ENCODE data around the gene C7orf25. TPM values are rescaled to one million over a fixed set of nuclear protein-coding genes. Genes with fewer than 3 reads are reported as not detected.
A peak's percentile ranks its signal among the peaks of the same experiment; 100 is the strongest.

Gene C7orf25
- total RNA-seq, 1 donor from 2014 or later = 5.0 TPM

GRCh38 chr7:42883950-42884349, 27.9 kb downstream of the C7orf25 start:
- DNase-seq (ENCODE audit: low spot score) = no peak

GRCh38 chr7:42880392-42880791, 31.5 kb downstream of the C7orf25 start:
- no peak for DNase-seq (ENCODE audit: low spot score)
- Mint-ChIP-seq H3K4me3 (ENCODE audit: unreplicated experiment) (no peak overlapping the region), H3K27ac (ENCODE audit: unreplicated experiment) (no peak overlapping the region), H3K4me1 (ENCODE audit: unreplicated experiment) (no peaks in the 10 kb centered on the region), H3K27me3 (ENCODE audit: unreplicated experiment) (peaks cover 2% of the 10 kb centered on the region), H3K9me3 (ENCODE audit: unreplicated experiment) (no peaks in the 10 kb centered on the region), H3K36me3 (ENCODE audit: low read depth, unreplicated experiment) (no peaks in the 10 kb centered on the region)
- no peak for TF ChIP-seq CTCF (IDR thresholded peaks at IDR 0.05; ENCODE audit: unreplicated experiment)

More at GRCh38 chr7:42883950-42884349, 27.9 kb downstream of the C7orf25 start:
- TF ChIP-seq CTCF (IDR thresholded peaks at IDR 0.05; ENCODE audit: unreplicated experiment) = no peak
- H3K9me3 Mint-ChIP-seq (ENCODE audit: unreplicated experiment) = no peaks in the 10 kb centered on the region
- H3K27me3 Mint-ChIP-seq (ENCODE audit: unreplicated experiment) = no peaks in the 10 kb centered on the region
- no peaks in the 10 kb centered on the region for H3K36me3 Mint-ChIP-seq (ENCODE audit: low read depth, unreplicated experiment)
- no peak overlapping the region for H3K4me3 Mint-ChIP-seq (ENCODE audit: unreplicated experiment)
- H3K4me1 Mint-ChIP-seq (ENCODE audit: unreplicated experiment) = peaks cover 10% of the 10 kb centered on the region
- no peak overlapping the region for H3K27ac Mint-ChIP-seq (ENCODE audit: unreplicated experiment)

- H3K4me1 Mint-ChIP-seq (ENCODE audit: unreplicated experiment) = no peaks in the 10 kb centered on the region
These were observed 33.6 kb downstream of the C7orf25 start for GRCh38 chr7:42878303-42878702.

GRCh38 chr7:42877862-42878261, 34.0 kb downstream of the C7orf25 start:
- H3K4me1 Mint-ChIP-seq (ENCODE audit: unreplicated experiment) = no peaks in the 10 kb centered on the region
- H3K9me3 Mint-ChIP-seq (ENCODE audit: unreplicated experiment) = no peaks in the 10 kb centered on the region
- no peaks in the 10 kb centered on the region for H3K36me3 Mint-ChIP-seq (ENCODE audit: low read depth, unreplicated experiment)
- DNase-seq (ENCODE audit: low spot score) = no peak
- H3K27me3 Mint-ChIP-seq (ENCODE audit: unreplicated experiment) = peaks cover 5% of the 10 kb centered on the region
- H3K4me3 Mint-ChIP-seq (ENCODE audit: unreplicated experiment) = no peak overlapping the region
- H3K27ac Mint-ChIP-seq (ENCODE audit: unreplicated experiment) = no peak overlapping the region
- no peak for TF ChIP-seq CTCF (IDR thresholded peaks at IDR 0.05; ENCODE audit: unreplicated experiment)

More at GRCh38 chr7:42878303-42878702, 33.6 kb downstream of the C7orf25 start:
- DNase-seq (ENCODE audit: low spot score) = no peak
- H3K27ac Mint-ChIP-seq (ENCODE audit: unreplicated experiment) = no peak overlapping the region
- no peaks in the 10 kb centered on the region for H3K36me3 Mint-ChIP-seq (ENCODE audit: low read depth, unreplicated experiment)
- no peaks in the 10 kb centered on the region for H3K9me3 Mint-ChIP-seq (ENCODE audit: unreplicated experiment)
- TF ChIP-seq CTCF (IDR thresholded peaks at IDR 0.05; ENCODE audit: unreplicated experiment) = no peak
- no peak overlapping the region for H3K4me3 Mint-ChIP-seq (ENCODE audit: unreplicated experiment)
- peaks cover 5% of the 10 kb centered on the region for H3K27me3 Mint-ChIP-seq (ENCODE audit: unreplicated experiment)

GRCh38 chr7:42876182-42877068, 35.4 kb downstream of the C7orf25 start:
- Mint-ChIP-seq H3K36me3 (ENCODE audit: low read depth, unreplicated experiment) (no peaks in the 10 kb centered on the region), H3K4me1 (ENCODE audit: unreplicated experiment) (no peaks in the 10 kb centered on the region), H3K9me3 (ENCODE audit: unreplicated experiment) (no peaks in the 10 kb centered on the region), H3K4me3 (ENCODE audit: unreplicated experiment) (no peak overlapping the region), H3K27me3 (ENCODE audit: unreplicated experiment) (peaks cover 7% of the 10 kb centered on the region), H3K27ac (ENCODE audit: unreplicated experiment) (no peak overlapping the region)
- peak; percentile 67 for DNase-seq (ENCODE audit: low spot score)
- peak; percentile 88 for TF ChIP-seq CTCF (IDR thresholded peaks at IDR 0.05; ENCODE audit: unreplicated experiment)
